ENCODE results near the gene SYK.

DNA sequence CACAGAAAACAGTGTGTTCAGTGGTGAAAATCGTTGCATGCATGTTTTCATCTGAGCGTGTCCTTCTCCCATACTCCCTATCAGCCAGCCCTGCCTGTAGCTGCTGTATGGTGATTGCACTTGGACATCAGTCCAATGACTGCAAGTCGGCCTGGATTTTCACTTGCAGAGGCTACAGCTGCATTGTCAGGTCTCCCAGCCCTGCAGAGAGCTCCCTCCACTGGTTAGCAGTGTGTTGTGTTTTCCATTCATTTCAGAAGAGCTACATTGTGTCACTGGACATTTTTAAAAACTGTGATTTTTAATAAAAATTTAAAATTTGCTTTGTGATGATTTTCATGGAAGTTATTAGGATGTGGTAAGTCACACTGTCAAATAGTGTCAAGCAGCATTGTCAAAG is 96.6 kb downstream of the SYK start:
- TF ChIP-seq, protein P1, sequence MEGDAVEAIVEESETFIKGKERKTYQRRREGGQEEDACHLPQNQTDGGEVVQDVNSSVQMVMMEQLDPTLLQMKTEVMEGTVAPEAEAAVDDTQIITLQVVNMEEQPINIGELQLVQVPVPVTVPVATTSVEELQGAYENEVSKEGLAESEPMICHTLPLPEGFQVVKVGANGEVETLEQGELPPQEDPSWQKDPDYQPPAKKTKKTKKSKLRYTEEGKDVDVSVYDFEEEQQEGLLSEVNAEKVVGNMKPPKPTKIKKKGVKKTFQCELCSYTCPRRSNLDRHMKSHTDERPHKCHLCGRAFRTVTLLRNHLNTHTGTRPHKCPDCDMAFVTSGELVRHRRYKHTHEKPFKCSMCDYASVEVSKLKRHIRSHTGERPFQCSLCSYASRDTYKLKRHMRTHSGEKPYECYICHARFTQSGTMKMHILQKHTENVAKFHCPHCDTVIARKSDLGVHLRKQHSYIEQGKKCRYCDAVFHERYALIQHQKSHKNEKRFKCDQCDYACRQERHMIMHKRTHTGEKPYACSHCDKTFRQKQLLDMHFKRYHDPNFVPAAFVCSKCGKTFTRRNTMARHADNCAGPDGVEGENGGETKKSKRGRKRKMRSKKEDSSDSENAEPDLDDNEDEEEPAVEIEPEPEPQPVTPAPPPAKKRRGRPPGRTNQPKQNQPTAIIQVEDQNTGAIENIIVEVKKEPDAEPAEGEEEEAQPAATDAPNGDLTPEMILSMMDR (conservative IDR thresholded peaks at IDR 0.05 in 1 of 2, IDR thresholded peaks at IDR 0.05 in 1 of 2; ENCODE audit: extremely low read depth in 1 of 2, insufficient read depth in 1 of 2, low read depth in 1 of 2, low read length in 2 of 2) = peak; percentile 6 to 22
- TF ChIP-seq EZH2 (IDR thresholded peaks at IDR 0.05; ENCODE audit: borderline replicate concordance, low read length) = no peak

All from mammary epithelial cell (primary cell).